H1 (cell line): ENCODE measurements around the gene CEACAM6. TPM values are rescaled to one million over a fixed set of nuclear protein-coding genes. Genes with fewer than 3 reads are reported as not detected.

Source experiments
- CTCF ChIA-PET: fragments of 300-600 bp; sonication (Branson Sonifier 250); formaldehyde crosslinking; loops from one replicate; lab custom pipeline; 2021; ENCODE audit not compliant: partially characterized antibody; lab: Charles Lee
- POLR2A ChIA-PET: fragments of 300-600 bp; sonication (Branson Sonifier 250); formaldehyde crosslinking; loops from one replicate; lab custom pipeline; 2021; ENCODE audit warnings: inconsistent platforms; ENCODE audit not compliant: partially characterized antibody; lab: Charles Lee
- DNase-seq, 2 experiments: peaks; one replicate each; pipeline versions ENCODE4 v3.0.0 to v3.0.0-alpha.2; 2010 to 2022; ENCODE audit warnings: low spot score in 2 of 2, low read depth in 1 of 2, mixed read lengths in 1 of 2
- FAIRE-seq: peaks from 2 replicates; lab custom pipeline; 2011; peaks lifted over from hg19 to GRCh38; lab: Jason Lieb, UNC
- H2AFZ ChIP-seq: 2 replicates; pipeline ENCODE4 v1.8.1; 2012; ENCODE audit warnings: low read length, inconsistent platforms
- H2AK5ac ChIP-seq: 2 replicates; pipeline ENCODE4 v1.6.1; 2013; ENCODE audit warnings: low read depth, low read length
- H2BK120ac ChIP-seq: replicated peaks from 2 replicates; pipeline ENCODE3; 2013; ENCODE audit warnings: low read depth, low read length, inconsistent platforms
- H2BK12ac ChIP-seq: 2 replicates; pipeline ENCODE4 v1.6.1; 2013; ENCODE audit warnings: low read depth, low read length
- H2BK15ac ChIP-seq: 2 replicates; pipeline ENCODE4 v1.6.1; 2013; ENCODE audit warnings: low read length
- H2BK20ac ChIP-seq: 2 replicates; pipeline ENCODE4 v1.6.1; 2013; ENCODE audit warnings: low read length
- H2BK5ac ChIP-seq: 2 replicates; pipeline ENCODE4 v1.6.1; 2013; ENCODE audit warnings: low read depth, low read length
- H3K14ac ChIP-seq: 2 replicates; pipeline ENCODE4 v1.6.1; 2013; ENCODE audit warnings: inconsistent platforms; ENCODE audit not compliant: insufficient read length
- H3K18ac ChIP-seq: 2 replicates; pipeline ENCODE4 v1.6.1; 2013; ENCODE audit warnings: low read length; ENCODE audit errors: extremely low read depth
- H3K23ac ChIP-seq: 2 replicates; pipeline ENCODE4 v1.6.1; 2013; ENCODE audit warnings: inconsistent platforms; ENCODE audit not compliant: insufficient read length
- H3K23me2 ChIP-seq: 2 replicates; pipeline ENCODE4 v1.6.1; 2013; ENCODE audit warnings: low read depth, low read length
- H3K27ac ChIP-seq: 2 replicates; pipeline ENCODE4 v1.6.1; 2011; ENCODE audit warnings: low read depth, low read length, inconsistent platforms
- H3K27me3 ChIP-seq, 4 experiments: replicated peaks in 1 of 4; 1 replicate in 1 of 4; 2 replicates in 3 of 4; pipeline versions ENCODE4 v1.6.1 to v1.8.1; 2011 to 2013; ENCODE audit warnings: low read length in 3 of 4, mild to moderate bottlenecking in 3 of 4, inconsistent platforms in 2 of 4, mixed read lengths in 2 of 4, moderate library complexity in 1 of 4; ENCODE audit not compliant: control insufficient read depth in 3 of 4, insufficient read depth in 3 of 4; ENCODE audit errors: extremely low read depth in 1 of 4
- H3K36me3 ChIP-seq, 4 experiments: 2 replicates each; pipeline versions ENCODE4 v1.6.1 to v1.8.1; 2011 to 2013; ENCODE audit warnings: mild to moderate bottlenecking in 4 of 4, low read length in 3 of 4, moderate library complexity in 2 of 4, control low read depth in 1 of 4, inconsistent platforms in 1 of 4; ENCODE audit not compliant: insufficient read depth in 4 of 4, control insufficient read depth in 2 of 4
- H3K4ac ChIP-seq: replicated peaks from 2 replicates; pipeline ENCODE3; 2013; ENCODE audit warnings: low read length, low read depth, mixed read lengths, inconsistent platforms; ENCODE audit not compliant: insufficient read length
- H3K4me1 ChIP-seq, 4 experiments: replicated peaks in 1 of 4; 1 replicate in 1 of 4; 2 replicates in 3 of 4; pipeline versions ENCODE4 v1.6.1 to v1.8.1; 2011 to 2013; ENCODE audit warnings: low read length in 3 of 4, inconsistent platforms in 2 of 4, mixed read lengths in 1 of 4; ENCODE audit not compliant: insufficient read depth in 4 of 4, control insufficient read depth in 3 of 4
- H3K4me2 ChIP-seq, 2 experiments: 2 replicates each; pipeline versions ENCODE4 v1.6.1 to v1.8.1; 2011 to 2013; ENCODE audit warnings: low read depth in 2 of 2, low read length in 2 of 2, control low read depth in 1 of 2, inconsistent platforms in 1 of 2, mild to moderate bottlenecking in 1 of 2; ENCODE audit not compliant: insufficient read depth in 1 of 2
- H3K4me3 ChIP-seq, 4 experiments: fragments of 200-600, 300-600 bp in 1 of 4; sonication (generic), shearing (Covaris generic), sonication (Bioruptor Twin) in 1 of 4; 2 replicates each; pipeline versions ENCODE4 v1.5.1 to v1.8.1; 2011 to 2016; ENCODE audit warnings: low read length in 4 of 4, low read depth in 3 of 4, control low read depth in 2 of 4, inconsistent platforms in 2 of 4, mild to moderate bottlenecking in 2 of 4, mixed read lengths in 1 of 4, moderate library complexity in 1 of 4; ENCODE audit not compliant: insufficient read depth in 2 of 4; ENCODE audit errors: extremely low read depth in 1 of 4
- H3K56ac ChIP-seq: replicated peaks from 2 replicates; pipeline ENCODE3; 2013; ENCODE audit warnings: low read depth, mild to moderate bottlenecking, mixed read lengths, low read length, inconsistent platforms; ENCODE audit not compliant: insufficient read length
- H3K79me1 ChIP-seq: 2 replicates; pipeline ENCODE4 v1.6.1; 2013; ENCODE audit warnings: low read depth, low read length, control low read depth
- H3K79me2 ChIP-seq, 2 experiments: 2 replicates each; pipeline versions ENCODE4 v1.6.1 to v1.8.1; 2012 to 2013; ENCODE audit warnings: low read length in 2 of 2, mild to moderate bottlenecking in 2 of 2, inconsistent platforms in 1 of 2; ENCODE audit not compliant: insufficient read depth in 2 of 2, control insufficient read depth in 1 of 2
- H3K9ac ChIP-seq, 4 experiments: replicated peaks in 1 of 4; 1 replicate in 1 of 4; 2 replicates in 3 of 4; pipeline versions ENCODE4 v1.6.1 to v1.8.1; 2011 to 2013; ENCODE audit warnings: low read depth in 3 of 4, low read length in 3 of 4, control low read depth in 2 of 4, mild to moderate bottlenecking in 2 of 4, moderate library complexity in 2 of 4, inconsistent platforms in 1 of 4; ENCODE audit errors: extremely low read depth in 1 of 4
- H3K9me3 ChIP-seq, 2 experiments: 2 replicates each; pipeline versions ENCODE4 v1.6.1 to v1.8.1; 2012 to 2013; ENCODE audit warnings: mild to moderate bottlenecking in 2 of 2, moderate library complexity in 2 of 2, control low read depth in 1 of 2, inconsistent platforms in 1 of 2, low read depth in 1 of 2, low read length in 1 of 2, mixed read lengths in 1 of 2; ENCODE audit not compliant: insufficient read depth in 2 of 2
- H4K20me1 ChIP-seq, 2 experiments: replicated peaks in 1 of 2; 2 replicates each; pipeline versions ENCODE3 to v1.8.1; 2011 to 2013; ENCODE audit warnings: inconsistent platforms in 2 of 2, low read length in 2 of 2, mild to moderate bottlenecking in 1 of 2; ENCODE audit not compliant: insufficient read depth in 2 of 2, control insufficient read depth in 1 of 2
- H4K5ac ChIP-seq: 2 replicates; pipeline ENCODE4 v1.6.1; 2013; ENCODE audit warnings: low read length, low read depth, mixed read lengths, inconsistent platforms; ENCODE audit not compliant: insufficient read length
- H4K8ac ChIP-seq: 2 replicates; pipeline ENCODE4 v1.8.0; 2013; ENCODE audit warnings: mild to moderate bottlenecking, moderate library complexity, low read length, inconsistent platforms; ENCODE audit not compliant: insufficient read depth; ENCODE audit errors: extremely low read depth
- H4K91ac ChIP-seq: replicated peaks from 2 replicates; pipeline ENCODE3; 2013; ENCODE audit warnings: low read length, mixed read lengths, inconsistent platforms; ENCODE audit not compliant: insufficient read length
- BACH1 ChIP-seq: IDR thresholded peaks from 2 replicates; pipeline ENCODE4 v1.6.1; 2012; ENCODE audit warnings: low read length, improper control_type of control experiment
- BCL11A ChIP-seq, 2 experiments: IDR thresholded peaks; one replicate each; pipeline ENCODE4 v1.6.1; 2011; ENCODE audit warnings: low read depth in 2 of 2, low read length in 2 of 2, mild to moderate bottlenecking in 2 of 2
- EGR1 ChIP-seq: IDR thresholded peaks from 2 replicates; pipeline ENCODE4 v1.6.1; 2011; ENCODE audit warnings: low read depth, low read length, borderline replicate concordance
- HDAC2 ChIP-seq, 2 experiments: fragments of 300-600 bp in 1 of 2; sonication (generic) in 1 of 2; IDR thresholded peaks; 2 replicates each; pipeline ENCODE4 v1.6.1; 2011 to 2012; ENCODE audit warnings: low read depth in 2 of 2, low read length in 2 of 2, mild to moderate bottlenecking in 2 of 2, moderate library complexity in 2 of 2, borderline replicate concordance in 1 of 2, inconsistent platforms in 1 of 2
- HDAC6 ChIP-seq: IDR thresholded peaks from one replicate; pipeline ENCODE4 v1.7.1; 2012; ENCODE audit warnings: low read depth, mild to moderate bottlenecking, inconsistent platforms, low read length, moderate library complexity
- KDM1A ChIP-seq: fragments of 200-600, 300-600 bp; sonication (generic); IDR thresholded peaks from 2 replicates; pipeline ENCODE4 v1.7.1; 2016; ENCODE audit warnings: mild to moderate bottlenecking, low read length, borderline replicate concordance
- KDM4A ChIP-seq: IDR thresholded peaks from one replicate; pipeline ENCODE4 v1.7.1; 2012; ENCODE audit warnings: low read depth, mild to moderate bottlenecking, moderate library complexity, low read length, inconsistent platforms; ENCODE audit not compliant: severe bottlenecking
- NRF1 ChIP-seq: IDR thresholded peaks from 2 replicates; pipeline ENCODE4 v1.6.1; 2011; ENCODE audit warnings: mild to moderate bottlenecking, low read depth, low read length, improper control_type of control experiment
- PHF8 ChIP-seq: fragments of 200-600 bp; sonication (generic); conservative IDR thresholded peaks from 2 replicates; pipeline ENCODE4 v1.7.1; 2012; ENCODE audit warnings: low read depth, mild to moderate bottlenecking, inconsistent platforms, low read length, moderate library complexity
- POLR2AphosphoS5 ChIP-seq: IDR thresholded peaks from 2 replicates; pipeline ENCODE4 v1.6.1; 2011; ENCODE audit warnings: low read depth, low read length
- RBBP5 ChIP-seq: IDR thresholded peaks from 2 replicates; pipeline ENCODE4 v1.7.1; 2012; ENCODE audit warnings: low read depth, mild to moderate bottlenecking, inconsistent platforms, low read length, moderate library complexity, borderline replicate concordance
- TBP ChIP-seq: IDR thresholded peaks from 2 replicates; pipeline ENCODE4 v1.6.1; 2011; ENCODE audit warnings: low read depth, low read length, improper control_type of control experiment
- TCF12 ChIP-seq: IDR thresholded peaks from 2 replicates; pipeline ENCODE4 v1.6.1; 2011; ENCODE audit warnings: low read depth, mild to moderate bottlenecking, low read length
- WGBS, 2 experiments: shearing (Covaris generic) in 1 of 2; methylation state at CpG; one replicate each; pipeline versions ENCODE4 v1.1.6 to v1.1.7; 2013 to 2015; ENCODE audit warnings: low lambda C conversion rate in 2 of 2, mixed read lengths in 2 of 2, inconsistent platforms in 1 of 2, low coverage in 1 of 2, missing lambda C conversion rate in 1 of 2; ENCODE audit not compliant: insufficient replicate concordance in 2 of 2, insufficient coverage in 1 of 2, insufficient read length in 1 of 2; ENCODE audit errors: extremely low coverage in 1 of 2, missing lambda C conversion rate in 1 of 2; 5-methylcytosine and 5-hydroxymethylcytosine counted together
- polyA plus RNA-seq, 7 experiments: library from polyadenylated mRNA; depleted of rRNA in 3 of 7; stranded (reverse) in 5 of 7; unstranded in 2 of 7; fragments of >200 nt in 5 of 7; fragments of 200-250 nt in 2 of 7; gene quantifications; 1 replicate in 5 of 7; 2 replicates in 1 of 7; 4 replicates in 1 of 7; pipeline versions ENCODE4 v1.2.1 to v1.2.3, GENCODE V29; 2011 to 2013; ENCODE audit warnings: missing spikeins in 2 of 7, mixed read lengths in 2 of 7
- total RNA-seq: library from RNA; stranded (reverse); fragmentation: NEBNext Ultra II Directional; extraction: Animal tissue kit (Norgen Biotek cat#: 25700); gene quantifications from 2 replicates; pipeline ENCODE4 v1.2.1, GENCODE V29; 2021

CEACAM6 gene
- total and polyA plus RNA-seq, 2 of the 8 experiments (the other 6 are each of a cell fraction or from before 2014, with no cell fraction given), result not detected

GRCh38 chr19:41774515-41774980 is 19.2 kb downstream of the CEACAM6 start:
- Histone ChIP-seq H2BK120ac (no peak overlapping the region), H3K27me3 (peaks cover 0 to 1% (median 0%) of the 10 kb centered on the region in 4 experiments; a peak in 1 of 7 replicates), H3K56ac (no peak overlapping the region), H2BK15ac (no peak overlapping the region), H3K4me1 (no peaks in the 10 kb centered on the region; a peak in 1 of 7 replicates), H3K79me2 (no peaks in the 10 kb centered on the region), H3K9me3 (peaks cover 61 to 64% of the 10 kb centered on the region in 2 experiments), H3K9ac (no peak overlapping the region), H3K4me3 (no peak overlapping the region), H3K23ac (no peak overlapping the region), H4K20me1 (no peaks in the 10 kb centered on the region), H3K27ac (no peak overlapping the region), H2BK12ac (no peak overlapping the region), H2BK5ac (no peak overlapping the region), H4K5ac (no peak overlapping the region), H3K18ac (no peak overlapping the region), H2AK5ac (no peak overlapping the region), H4K8ac (no peak overlapping the region), H3K14ac (no peak overlapping the region), H4K91ac (no peak overlapping the region), H3K4me2 (no peak overlapping the region), H3K23me2 (0 out of 2 replicates have a peak, but pooled peaks cover 2% of the 10 kb centered on the region), H2BK20ac (no peak overlapping the region), H3K79me1 (no peaks in the 10 kb centered on the region), H3K36me3 (no peaks in the 10 kb centered on the region), H2AFZ (no peak overlapping the region), H3K4ac (no peak overlapping the region)
- CTCF ChIA-PET, result interaction anchor here (1.0 to 2.0 kb wide), 3 partner anchors 10 to 177 kb away, joined by 4 to 9 read pairs (median 5); no protein-coding TSS in a partner anchor
- TF ChIP-seq TCF12 (no peak), KDM4A (no peak), HDAC6 (no peak), TBP (no peak), BCL11A (IDR thresholded peaks at IDR 0.05; ENCODE audit: low read depth in 2 of 2, low read length in 2 of 2) (no peak), KDM1A (no peak), BACH1 (no peak), RBBP5 (no peak), PHF8 (no peak), EGR1 (no peak), POLR2AphosphoS5 (no peak), HDAC2 (IDR thresholded peaks at IDR 0.05; ENCODE audit: borderline replicate concordance in 1 of 2, low read depth in 2 of 2, low read length in 2 of 2) (no peak), NRF1 (no peak)
- WGBS, 2 experiments, result 74% methylated on average over 6 of the region's 6 CpGs; no CpG with 5 or more reads in 1 of the 2 experiments
- POLR2A ChIA-PET, result no interaction called here
- FAIRE-seq (no peak), DNase-seq (no peak)
